HEK293T (cell line): ENCODE results near the gene RPL35A.

ENCODE experiments used
- CTCF ChIA-PET: fragments of 350-600 bp; formaldehyde crosslinking; extraction: SDS; loops from one replicate; lab custom pipeline; 2021; ENCODE audit warnings: antibody characterized with exemption, inconsistent platforms; lab: Yijun Ruan, JAX
- POLR2A ChIA-PET: fragments of 350-600 bp; formaldehyde crosslinking; extraction: SDS; loops from one replicate; lab custom pipeline; 2020; ENCODE audit warnings: antibody characterized with exemption, inconsistent platforms; lab: Yijun Ruan, JAX
- DNase-seq: peaks from one replicate; pipeline ENCODE4 v3.0.0; 2012; ENCODE audit warnings: mixed read lengths; ENCODE audit errors: extremely low spot score
- ARNT ChIP-seq: fragments of 450-650 bp; IDR thresholded peaks from 2 replicates; pipeline ENCODE4 v1.6.1; 2017; ENCODE audit warnings: mild to moderate bottlenecking
- BHLHE40 ChIP-seq: fragments of 450-650 bp; IDR thresholded peaks from 2 replicates; pipeline ENCODE4 v1.6.1; 2016; ENCODE audit warnings: mild to moderate bottlenecking, moderate library complexity, borderline replicate concordance
- CTBP1 ChIP-seq: fragments of 450-650 bp; IDR thresholded peaks from 2 replicates; pipeline ENCODE4 v1.6.1; 2016; ENCODE audit warnings: borderline replicate concordance
- ELF4 ChIP-seq: fragments of 450-650 bp; IDR thresholded peaks from 2 replicates; pipeline ENCODE4 v1.6.1; 2017; ENCODE audit warnings: antibody characterized with exemption
- FOXA1 ChIP-seq: fragments of 450-650 bp; IDR thresholded peaks from 2 replicates; pipeline ENCODE4 v1.6.1; 2016; ENCODE audit warnings: mild to moderate bottlenecking
- FOXK2 ChIP-seq: fragments of 450-650 bp; IDR thresholded peaks from 2 replicates; pipeline ENCODE4 v1.6.1; 2016; ENCODE audit warnings: mild to moderate bottlenecking
- FOXM1 ChIP-seq: fragments of 450-650 bp; IDR thresholded peaks from 2 replicates; pipeline ENCODE4 v1.6.1; 2017; ENCODE audit warnings: mild to moderate bottlenecking, borderline replicate concordance
- HDGF ChIP-seq: fragments of 450-650 bp; IDR thresholded peaks from 2 replicates; pipeline ENCODE4 v1.6.1; 2017; ENCODE audit warnings: antibody characterized with exemption, borderline replicate concordance
- L3MBTL2 ChIP-seq: fragments of 450-650 bp; conservative IDR thresholded peaks from 2 replicates; pipeline ENCODE4 v1.6.1; 2016; ENCODE audit warnings: mild to moderate bottlenecking
- LEF1 ChIP-seq: fragments of 450-650 bp; IDR thresholded peaks from 2 replicates; pipeline ENCODE4 v1.6.1; 2017; ENCODE audit warnings: mild to moderate bottlenecking, borderline replicate concordance
- NFRKB ChIP-seq: fragments of 450-650 bp; IDR thresholded peaks from 2 replicates; pipeline ENCODE4 v1.6.1; 2016; ENCODE audit warnings: mild to moderate bottlenecking, moderate library complexity
- PKNOX1 ChIP-seq: fragments of 450-650 bp; IDR thresholded peaks from 2 replicates; pipeline ENCODE4 v1.6.1; 2016
- SP1 ChIP-seq: fragments of 450-650 bp; IDR thresholded peaks from 2 replicates; pipeline ENCODE4 v1.6.1; 2017
- SUZ12 ChIP-seq: fragments of 450-650 bp; IDR thresholded peaks from 2 replicates; pipeline ENCODE4 v1.6.1; 2016; ENCODE audit warnings: mild to moderate bottlenecking
- TARDBP ChIP-seq: fragments of 450-650 bp; IDR thresholded peaks from 2 replicates; pipeline ENCODE4 v1.6.1; 2016
- ZNF384 ChIP-seq: fragments of 450-650 bp; IDR thresholded peaks from 2 replicates; pipeline ENCODE4 v1.6.1; 2016

RPL35A gene

GRCh38 chr3:197940745-197941384 lies 9.1 kb upstream of the RPL35A start:
- no peak for TF ChIP-seq NFRKB
- TF ChIP-seq L3MBTL2, result no peak
- TF ChIP-seq ELF4, result no peak
- no peak for TF ChIP-seq LEF1
- TF ChIP-seq FOXK2, result no peak
- no peak for TF ChIP-seq ARNT
- TF ChIP-seq FOXA1, result no peak
- no peak for TF ChIP-seq TARDBP
- no peak for TF ChIP-seq CTBP1
- CTCF ChIA-PET, result no interaction called here
- POLR2A ChIA-PET, result no interaction called here
- no peak for DNase-seq

- ChIA-PET POLR2A (interaction anchor here (1.0 kb wide), 1 partner anchor 20 kb away, joined by 3 read pairs; no protein-coding TSS in a partner anchor), CTCF (no interaction called here)
- TF ChIP-seq FOXA1 (no peak), L3MBTL2 (no peak), SUZ12 (no peak)
- peak; percentile 26 for DNase-seq
Observed at GRCh38 chr3:197942956-197943556, 6.9 kb upstream of the RPL35A start.

- DNase-seq, result no peak
- TF ChIP-seq TARDBP, result no peak
- TF ChIP-seq FOXM1, result no peak
- no peak for TF ChIP-seq BHLHE40
- ChIA-PET CTCF (no interaction called here), POLR2A (interaction anchor here (0.7 to 1.8 kb wide), 2 partner anchors 10 to 131 kb away, joined by 3 to 5 read pairs; a partner anchor contains a TSS)
Observed at GRCh38 chr3:197949191-197949777, 706 bp upstream of the RPL35A start.

GRCh38 chr3:197950677-197951061 lies 679 bp downstream of the RPL35A start:
- CTCF ChIA-PET, result no interaction called here
- DNase-seq, result no peak
- POLR2A ChIA-PET, result interaction anchor here (1.8 kb wide), 1 partner anchor 129 kb away, joined by 5 read pairs; no protein-coding TSS in a partner anchor
- TF ChIP-seq ELF4 (no peak), ZNF384 (no peak), FOXK2 (no peak), LEF1 (no peak), CTBP1 (no peak), HDGF (no peak), ARNT (no peak), FOXM1 (no peak), SUZ12 (no peak), TARDBP (no peak), PKNOX1 (no peak), L3MBTL2 (no peak), BHLHE40 (no peak), FOXA1 (no peak), NFRKB (no peak), SP1 (no peak)

- POLR2A ChIA-PET, result interaction anchor here (0.6 kb wide), 1 partner anchor 129 kb away, joined by 3 read pairs; no protein-coding TSS in a partner anchor
Observed at GRCh38 chr3:197951392-197951990, 1.5 kb downstream of the RPL35A start.

GRCh38 chr3:197952440-197952839 lies 2.5 kb downstream of the RPL35A start:
- POLR2A ChIA-PET, result no interaction called here
- TF ChIP-seq SUZ12, result no peak
- no peak for TF ChIP-seq LEF1
- TF ChIP-seq ELF4, result no peak
- no peak for TF ChIP-seq FOXM1
- TF ChIP-seq TARDBP, result no peak
- no peak for TF ChIP-seq PKNOX1
- TF ChIP-seq FOXA1, result no peak
- no peak for TF ChIP-seq HDGF
- TF ChIP-seq ARNT, result no peak
- TF ChIP-seq NFRKB, result no peak
- TF ChIP-seq SP1, result no peak
- TF ChIP-seq ZNF384, result no peak
- CTCF ChIA-PET, result no interaction called here
- no peak for DNase-seq

More at GRCh38 chr3:197951392-197951990, 1.5 kb downstream of the RPL35A start:
- TF ChIP-seq ZNF384 (no peak), BHLHE40 (no peak), TARDBP (no peak), FOXK2 (no peak), L3MBTL2 (no peak), SP1 (no peak), ELF4 (no peak), CTBP1 (no peak)
- no peak for DNase-seq
- CTCF ChIA-PET, result no interaction called here

- TF ChIP-seq BHLHE40, result no peak
- no peak for TF ChIP-seq ARNT
- TF ChIP-seq FOXA1, result no peak
- TF ChIP-seq HDGF, result no peak
- CTCF ChIA-PET, result no interaction called here
- no peak for DNase-seq
- POLR2A ChIA-PET, result no interaction called here
Observed at GRCh38 chr3:197953325-197953724, 3.3 kb downstream of the RPL35A start.
